Mesendoderm (in vitro differentiated cells): ENCODE results near the gene YPEL3.
A peak's percentile ranks its signal among the peaks of the same experiment; 100 is the strongest.

Experiments
- DNase-seq: peaks from one replicate; pipeline ENCODE4 v3.0.0; 2013
- H2AK5ac ChIP-seq: 2 replicates; pipeline ENCODE4 v1.6.1; 2013; ENCODE audit warnings: low read length, inconsistent platforms
- H2BK120ac ChIP-seq: 2 replicates; pipeline ENCODE4 v1.6.1; 2013; ENCODE audit warnings: low read depth, mild to moderate bottlenecking, low read length, moderate library complexity, mixed read lengths
- H2BK15ac ChIP-seq: replicated peaks from 2 replicates; pipeline ENCODE4 v1.6.1; 2013; ENCODE audit warnings: low read depth, mild to moderate bottlenecking, moderate library complexity
- H2BK5ac ChIP-seq: 2 replicates; pipeline ENCODE4 v1.6.1; 2013; ENCODE audit warnings: low read length, inconsistent platforms
- H3K18ac ChIP-seq: 2 replicates; pipeline ENCODE4 v1.6.1; 2013; ENCODE audit warnings: mild to moderate bottlenecking, low read length, mixed read lengths
- H3K23ac ChIP-seq: one replicate; pipeline ENCODE4 v1.6.1; 2013; ENCODE audit warnings: low read length
- H3K27ac ChIP-seq: 2 replicates; pipeline ENCODE4 v1.5.1; 2013; ENCODE audit warnings: low read depth, mild to moderate bottlenecking, inconsistent platforms, low read length, moderate library complexity
- H3K27me3 ChIP-seq: 2 replicates; pipeline ENCODE4 v1.6.1; 2013; ENCODE audit warnings: low read length, control low read depth, mild to moderate bottlenecking, inconsistent platforms; ENCODE audit not compliant: insufficient read depth, poor library complexity
- H3K36me3 ChIP-seq: 2 replicates; pipeline ENCODE4 v1.6.1; 2013; ENCODE audit warnings: low read length, inconsistent platforms; ENCODE audit not compliant: control insufficient read depth, insufficient read depth
- H3K4ac ChIP-seq: one replicate; pipeline ENCODE4 v1.6.1; 2013; ENCODE audit warnings: low read depth, mild to moderate bottlenecking, low read length, moderate library complexity
- H3K4me1 ChIP-seq: 2 replicates; pipeline ENCODE4 v1.6.1; 2013; ENCODE audit warnings: low read depth, low read length, inconsistent platforms; ENCODE audit not compliant: control insufficient read depth
- H3K4me2 ChIP-seq: 2 replicates; pipeline ENCODE4 v1.6.1; 2013; ENCODE audit warnings: low read length
- H3K4me3 ChIP-seq: 2 replicates; pipeline ENCODE4 v1.5.1; 2013; ENCODE audit warnings: mild to moderate bottlenecking, low read length
- H3K56ac ChIP-seq: one replicate; pipeline ENCODE4 v1.6.1; 2013; ENCODE audit warnings: low read length
- H3K79me1 ChIP-seq: 2 replicates; pipeline ENCODE4 v1.6.1; 2013; ENCODE audit warnings: low read length, inconsistent platforms
- H3K79me2 ChIP-seq: 2 replicates; pipeline ENCODE4 v1.6.1; 2013; ENCODE audit warnings: mild to moderate bottlenecking, low read length; ENCODE audit not compliant: control insufficient read depth, insufficient read depth
- H3K9ac ChIP-seq: 2 replicates; pipeline ENCODE4 v1.6.1; 2013; ENCODE audit warnings: low read length, inconsistent platforms
- H4K5ac ChIP-seq: one replicate; pipeline ENCODE4 v1.6.1; 2013; ENCODE audit warnings: low read length
- H4K8ac ChIP-seq: one replicate; pipeline ENCODE4 v1.6.1; 2013; ENCODE audit warnings: low read depth, mild to moderate bottlenecking, control low read depth, low read length, moderate library complexity
- WGBS: extraction: QIAGEN DNeasy Blood & Tissue Kit; methylation state at CpG from one replicate; pipeline ENCODE4 v1.1.7; 2013; ENCODE audit warnings: low lambda C conversion rate, missing lambda C conversion rate; ENCODE audit not compliant: insufficient coverage; ENCODE audit errors: extremely low coverage; 5-methylcytosine and 5-hydroxymethylcytosine counted together

The YPEL3 gene

DNA sequence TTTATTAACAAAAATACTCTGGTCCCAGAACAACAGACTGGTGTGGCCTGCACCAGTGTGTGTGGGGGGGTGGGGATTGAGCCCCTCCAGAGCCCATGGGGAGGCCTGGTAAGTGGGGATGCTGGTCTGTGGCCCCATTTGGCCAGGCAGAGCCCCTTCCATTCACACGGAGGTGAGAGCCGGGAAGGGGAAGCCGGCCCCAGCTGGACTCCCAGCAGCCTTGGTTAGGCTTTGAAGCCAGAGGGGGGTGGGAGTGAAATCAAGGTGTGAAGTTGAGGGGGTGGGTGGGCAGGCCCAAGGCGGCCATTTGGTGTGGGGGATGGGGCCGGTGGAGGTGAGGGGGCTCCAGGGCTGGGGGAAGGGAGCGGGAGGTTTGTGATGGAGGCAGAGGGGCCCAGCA is 10.2 kb downstream of the YPEL3 start:
- H3K36me3 ChIP-seq, result peaks cover 18% of the 10 kb centered on the region
- H3K27me3 ChIP-seq, result no peaks in the 10 kb centered on the region
- H3K27ac ChIP-seq, result peak overlapping the region; percentile 75
- H2BK5ac ChIP-seq, result peak overlapping the region; percentile 54
- peak overlapping the region; percentile 64 for H3K4ac ChIP-seq
- no peak overlapping the region for H4K5ac ChIP-seq
- H3K4me1 ChIP-seq, result peaks cover 7% of the 10 kb centered on the region
- peaks cover 1% of the 10 kb centered on the region for H3K79me1 ChIP-seq
- H3K4me2 ChIP-seq, result no peak overlapping the region
- H3K56ac ChIP-seq, result peak overlapping the region; percentile 71
- H3K23ac ChIP-seq, result no peak overlapping the region
- no peak overlapping the region for H2BK120ac ChIP-seq
- H3K79me2 ChIP-seq, result peaks cover 3% of the 10 kb centered on the region
- H2BK15ac ChIP-seq, result no peak overlapping the region
- H3K4me3 ChIP-seq, result no peak overlapping the region
- H4K8ac ChIP-seq, result no peak overlapping the region
- WGBS, result no CpG with 5 or more reads among the region's 6 CpGs
- no peak overlapping the region for H2AK5ac ChIP-seq
- DNase-seq, result peak; percentile 78
- peak overlapping the region; percentile 46 for H3K9ac ChIP-seq
- peak overlapping the region; percentile 5 for H3K18ac ChIP-seq

GRCh38 chr16:30085247-30085646 is 10.8 kb downstream of the YPEL3 start:
- Histone ChIP-seq H2BK15ac (no peak overlapping the region), H3K27me3 (no peaks in the 10 kb centered on the region), H3K56ac (peak overlapping the region; percentile 71), H3K4me1 (peaks cover 6% of the 10 kb centered on the region), H3K79me1 (peaks cover 1% of the 10 kb centered on the region), H3K4me3 (no peak overlapping the region), H3K27ac (peak overlapping the region; percentile 75), H3K79me2 (peaks cover 1% of the 10 kb centered on the region), H4K5ac (no peak overlapping the region), H3K18ac (peak overlapping the region; percentile 5), H3K9ac (peak overlapping the region; percentile 46), H2AK5ac (peak overlapping the region; percentile 59), H3K4ac (peak overlapping the region; percentile 64), H3K23ac (peak overlapping the region; percentile 66), H2BK120ac (no peak overlapping the region), H3K36me3 (peaks cover 18% of the 10 kb centered on the region), H4K8ac (no peak overlapping the region), H2BK5ac (peak overlapping the region; percentile 54), H3K4me2 (no peak overlapping the region)
- no peak for DNase-seq
- no CpG with 5 or more reads among the region's 3 CpGs for WGBS

DNA sequence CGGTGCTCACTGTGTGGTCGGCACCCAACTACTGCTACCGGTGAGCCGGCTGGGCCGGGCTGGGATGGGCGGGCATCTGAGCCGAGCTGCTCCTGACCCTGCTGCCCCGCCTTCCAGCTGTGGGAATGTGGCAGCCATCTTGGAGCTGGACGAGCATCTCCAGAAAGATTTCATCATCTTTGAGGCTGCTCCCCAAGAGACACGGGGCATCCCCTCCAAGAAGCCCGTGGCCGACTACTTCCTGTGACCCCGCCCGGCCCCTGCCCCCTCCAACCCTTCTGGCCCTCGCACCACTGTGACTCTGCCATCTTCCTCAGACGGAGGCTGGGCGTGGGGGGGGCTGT is 11.2 kb downstream of the YPEL3 start:
- Histone ChIP-seq H3K18ac (peak overlapping the region; percentile 19), H3K4ac (no peak overlapping the region), H4K5ac (no peak overlapping the region), H3K23ac (no peak overlapping the region), H2AK5ac (no peak overlapping the region), H3K4me3 (no peak overlapping the region), H4K8ac (no peak overlapping the region), H2BK120ac (no peak overlapping the region), H3K4me2 (no peak overlapping the region), H3K56ac (peak overlapping the region; percentile 67), H3K36me3 (peaks cover 18% of the 10 kb centered on the region), H3K27me3 (no peaks in the 10 kb centered on the region), H3K27ac (no peak overlapping the region), H3K79me2 (no peaks in the 10 kb centered on the region), H2BK5ac (no peak overlapping the region), H3K79me1 (peaks cover 2% of the 10 kb centered on the region), H2BK15ac (no peak overlapping the region), H3K4me1 (peaks cover 4% of the 10 kb centered on the region), H3K9ac (no peak overlapping the region)
- no peak for DNase-seq
- WGBS, result no CpG with 5 or more reads among the region's 17 CpGs

GRCh38 chr16:30084096-30084815 is 11.8 kb downstream of the YPEL3 start:
- no peak overlapping the region for H2AK5ac ChIP-seq
- no peak overlapping the region for H3K56ac ChIP-seq
- no peak overlapping the region for H3K4me3 ChIP-seq
- H3K27me3 ChIP-seq, result no peaks in the 10 kb centered on the region
- no peak overlapping the region for H4K8ac ChIP-seq
- no peak overlapping the region for H2BK120ac ChIP-seq
- H3K27ac ChIP-seq, result no peak overlapping the region
- no peak overlapping the region for H3K4ac ChIP-seq
- H4K5ac ChIP-seq, result no peak overlapping the region
- no peak overlapping the region for H3K18ac ChIP-seq
- no peak overlapping the region for H2BK5ac ChIP-seq
- H3K23ac ChIP-seq, result no peak overlapping the region
- peaks cover 22% of the 10 kb centered on the region for H3K36me3 ChIP-seq
- peaks cover 5% of the 10 kb centered on the region for H3K79me1 ChIP-seq
- no peak for DNase-seq
- H3K9ac ChIP-seq, result no peak overlapping the region
- H2BK15ac ChIP-seq, result no peak overlapping the region
- peaks cover 3% of the 10 kb centered on the region for H3K79me2 ChIP-seq
- no peak overlapping the region for H3K4me2 ChIP-seq
- WGBS, result no CpG with 5 or more reads among the region's 18 CpGs
- peaks cover 4% of the 10 kb centered on the region for H3K4me1 ChIP-seq

DNA sequence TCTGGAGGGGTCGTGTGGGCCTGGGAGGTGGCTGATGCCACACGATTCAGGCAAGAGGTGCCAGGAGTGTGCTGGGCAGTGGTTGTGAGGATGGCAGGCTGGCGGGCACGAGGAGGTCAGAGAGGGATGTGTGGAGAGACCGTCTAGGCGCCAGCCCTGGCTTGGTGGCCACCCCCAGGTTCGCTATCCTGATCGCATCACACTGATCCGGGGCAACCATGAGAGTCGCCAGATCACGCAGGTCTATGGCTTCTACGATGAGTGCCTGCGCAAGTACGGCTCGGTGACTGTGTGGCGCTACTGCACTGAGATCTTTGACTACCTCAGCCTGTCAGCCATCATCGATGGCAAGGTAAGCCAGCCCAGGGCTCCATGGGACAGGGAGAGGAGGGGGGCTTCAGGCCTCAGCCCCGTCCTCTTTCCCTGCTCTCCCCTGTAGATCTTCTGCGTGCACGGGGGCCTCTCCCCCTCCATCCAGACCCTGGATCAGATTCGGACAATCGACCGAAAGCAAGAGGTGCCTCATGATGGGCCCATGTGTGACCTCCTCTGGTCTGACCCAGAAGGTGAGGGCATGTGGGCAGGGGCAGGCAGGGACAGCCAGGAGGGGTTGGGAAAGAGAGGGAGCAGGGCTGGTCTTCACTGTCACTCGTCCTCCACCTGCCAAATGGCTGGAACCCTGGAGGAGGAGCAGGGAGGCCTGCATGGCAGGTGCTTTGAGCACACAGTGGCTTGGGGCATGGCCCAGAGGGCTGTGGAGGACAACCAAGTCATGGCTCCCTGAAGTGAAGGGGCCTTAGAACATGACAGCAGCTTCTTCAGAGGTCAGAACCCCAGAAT is 12.6 kb downstream of the YPEL3 start:
- Histone ChIP-seq H3K18ac (no peak overlapping the region), H3K4me2 (no peak overlapping the region), H2BK5ac (no peak overlapping the region), H3K79me1 (peaks cover 9% of the 10 kb centered on the region), H3K4me3 (no peak overlapping the region), H4K5ac (no peak overlapping the region), H3K27ac (no peak overlapping the region), H3K9ac (no peak overlapping the region), H3K27me3 (no peaks in the 10 kb centered on the region), H3K36me3 (peaks cover 22% of the 10 kb centered on the region), H4K8ac (no peak overlapping the region), H2AK5ac (no peak overlapping the region), H2BK120ac (no peak overlapping the region), H3K4me1 (peaks cover 4% of the 10 kb centered on the region), H3K4ac (no peak overlapping the region), H3K56ac (no peak overlapping the region), H3K79me2 (peaks cover 7% of the 10 kb centered on the region), H3K23ac (no peak overlapping the region), H2BK15ac (no peak overlapping the region)
- WGBS, result no CpG with 5 or more reads among the region's 24 CpGs
- no peak for DNase-seq
